Panc1 (cell line): ENCODE measurements around the gene DHRS7C. TPM values are rescaled to one million over a fixed set of nuclear protein-coding genes. Genes with fewer than 3 reads are reported as not detected.

ENCODE experiments used
- ATAC-seq: fragments of 200-7000 bp; cut with Tn5 transposase; 2 replicates; pipeline ENCODE4 v1.9.1; 2020; ENCODE audit warnings: mild to moderate bottlenecking, moderate library complexity
- BruUV-seq: library from RNA; stranded (reverse); fragments of 400-500 nt; replicated peaks from 2 replicates; lab custom pipeline; 2021; lab: Mats Ljungman, UMichigan
- CTCF ChIA-PET: fragments of 300-600 bp; sonication (Branson Sonifier 250); formaldehyde crosslinking; loops from one replicate; lab custom pipeline; 2022; ENCODE audit warnings: antibody characterized with exemption; lab: Charles Lee
- POLR2A ChIA-PET: fragments of 300-600 bp; sonication (Branson Sonifier 250); formaldehyde crosslinking; loops from one replicate; lab custom pipeline; 2022; ENCODE audit warnings: antibody characterized with exemption; lab: Charles Lee
- DNase-seq: peaks from one replicate; pipeline ENCODE4 v3.0.0-alpha.2; 2010; ENCODE audit warnings: low read depth, low spot score
- H3K27ac ChIP-seq: 2 replicates; pipeline ENCODE4 v1.5.1; 2011; ENCODE audit warnings: mild to moderate bottlenecking, low read length, inconsistent platforms
- H3K27me3 ChIP-seq: fragments of 200-500 bp; sonication (Bioruptor generic); 2 replicates; pipeline ENCODE4 v1.6.0; 2014; ENCODE audit warnings: low read length, inconsistent platforms; ENCODE audit not compliant: control insufficient read depth, insufficient read depth
- H3K36me3 ChIP-seq: fragments of 200-500 bp; sonication (Bioruptor generic); 2 replicates; pipeline ENCODE4 v1.5.1; 2014; ENCODE audit warnings: inconsistent platforms, mild to moderate bottlenecking, low read length, moderate library complexity; ENCODE audit not compliant: control insufficient read depth, insufficient read depth
- H3K4me1 ChIP-seq: 2 replicates; pipeline ENCODE4 v1.5.1; 2011; ENCODE audit warnings: inconsistent platforms, mild to moderate bottlenecking, low read length, moderate library complexity; ENCODE audit not compliant: control insufficient read depth, insufficient read depth
- H3K4me3 ChIP-seq, 2 experiments: 2 replicates each; pipeline ENCODE4 v1.5.1; 2011 to 2012; ENCODE audit warnings: low read depth in 2 of 2, low read length in 2 of 2, mild to moderate bottlenecking in 2 of 2, inconsistent platforms in 1 of 2, moderate library complexity in 1 of 2
- H3K9me3 ChIP-seq: fragments of 200-500 bp; sonication (Bioruptor generic); 2 replicates; pipeline ENCODE4 v1.5.1; 2014; ENCODE audit warnings: low read depth, mild to moderate bottlenecking, inconsistent platforms, low read length, moderate library complexity; ENCODE audit not compliant: control insufficient read depth, insufficient read depth
- POLR2AphosphoS5 ChIP-seq: IDR thresholded peaks from 2 replicates; pipeline ENCODE4 v1.6.1; 2012; ENCODE audit warnings: mild to moderate bottlenecking, low read depth, low read length, moderate library complexity
- SIN3A ChIP-seq: IDR thresholded peaks from 2 replicates; pipeline ENCODE4 v1.6.1; 2012; ENCODE audit warnings: low read depth, mild to moderate bottlenecking, low read length, moderate library complexity, borderline replicate concordance; ENCODE audit not compliant: insufficient read depth
- TCF7L2 ChIP-seq: IDR thresholded peaks from 2 replicates; pipeline ENCODE4 v1.6.1; 2011; ENCODE audit warnings: mild to moderate bottlenecking, low read depth, low read length, inconsistent platforms
- in situ Hi-C: cut with HindIII; loops from 2 replicates; pipeline ENCODE4 v1.10.0; 2016; ENCODE audit warnings: low sequenced_read_pairs, low pct_unique_long_range_greater_than_20kb
- intact Hi-C: fragments of 100-400 bp; cut with micrococcal nuclease; formaldehyde crosslinking; loops from one replicate; pipeline ENCODE4 v1.10.0; 2022; ENCODE audit not compliant: unreplicated experiment
- total RNA-seq: library from RNA; stranded (reverse); gene quantifications from one replicate; pipeline ENCODE4 v1.2.1, GENCODE V29; 2021; ENCODE audit not compliant: unreplicated experiment
- TF ChIP-seq, protein P1 (sequence below): fragments of 450-650 bp; IDR thresholded peaks from 2 replicates; pipeline ENCODE4 v1.5.1; 2017; ENCODE audit warnings: mild to moderate bottlenecking
- TF ChIP-seq, protein P2 (sequence below), 2 experiments: IDR thresholded peaks; 2 replicates each; pipeline ENCODE4 v1.6.1; 2011 to 2012; ENCODE audit warnings: low read depth in 2 of 2, control low read depth in 1 of 2, low read length in 1 of 2, mild to moderate bottlenecking in 1 of 2, moderate library complexity in 1 of 2; ENCODE audit not compliant: insufficient read depth in 1 of 2

The DHRS7C gene
- total RNA-seq, 1 experiment from 2014 or later: not detected

DNA sequence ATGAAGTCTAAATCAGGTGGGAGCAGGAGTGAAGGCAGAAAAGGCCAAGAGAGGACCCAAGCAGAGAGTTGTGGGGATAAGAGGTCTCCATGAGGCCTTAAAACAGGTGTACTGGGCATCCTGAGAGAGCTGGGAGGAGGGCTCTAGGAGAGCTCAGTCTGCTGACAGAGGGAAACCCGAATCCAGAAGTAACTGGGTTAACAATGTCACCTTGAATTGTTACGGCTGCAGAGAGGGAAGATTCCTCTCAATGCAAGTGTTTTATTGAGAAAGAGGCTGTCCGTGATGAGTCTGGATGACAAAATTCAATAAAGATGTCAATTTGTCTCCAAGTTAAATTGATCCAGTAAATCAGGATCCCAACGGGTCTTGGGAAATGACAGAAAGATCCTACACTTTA, 8.3 kb downstream of the DHRS7C start:
- no peaks in the 10 kb centered on the region for H3K36me3 ChIP-seq
- in situ Hi-C loops: no loop called here
- H3K27me3 ChIP-seq: peaks cover 4% of the 10 kb centered on the region
- no peak overlapping the region for H3K27ac ChIP-seq
- DNase-seq (no peak), ATAC-seq (no peak)
- ChIA-PET CTCF (no interaction called here), POLR2A (no interaction called here)
- intact Hi-C loops: no loop called here
- no peaks in the 10 kb centered on the region for H3K4me1 ChIP-seq
- no TSS peak for BruUV-seq
- no peaks in the 10 kb centered on the region for H3K9me3 ChIP-seq
- no peak overlapping the region for H3K4me3 ChIP-seq
- TF ChIP-seq TCF7L2: no peak
- no peak for TF ChIP-seq SIN3A

DNA sequence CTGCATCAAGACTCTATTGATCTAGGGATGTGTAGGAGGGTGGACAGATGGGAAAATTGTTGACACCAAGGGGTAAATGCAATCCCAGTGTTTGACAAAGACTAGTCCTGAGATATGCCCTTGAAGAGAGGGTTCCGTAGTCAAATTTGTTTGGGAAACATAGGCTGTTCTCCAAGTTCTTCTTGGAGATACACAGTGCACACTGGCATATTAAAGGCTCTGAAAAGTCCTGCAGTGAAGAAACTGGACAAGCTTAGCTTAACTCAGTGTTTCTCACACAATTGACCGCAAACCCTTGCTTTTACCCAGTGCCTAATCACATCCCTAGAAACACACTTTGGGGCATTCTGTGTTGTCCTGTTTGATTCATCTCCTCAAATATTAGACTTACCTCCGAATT, 10.8 kb downstream of the DHRS7C start:
- intact Hi-C loops (no loop called here), in situ Hi-C loops (no loop called here)
- Histone ChIP-seq H3K4me1 (no peaks in the 10 kb centered on the region), H3K27ac (no peak overlapping the region), H3K4me3 (no peak overlapping the region), H3K27me3 (peaks cover 4% of the 10 kb centered on the region), H3K9me3 (no peaks in the 10 kb centered on the region), H3K36me3 (no peaks in the 10 kb centered on the region)
- no peak for ATAC-seq
- TF ChIP-seq, protein P1, sequence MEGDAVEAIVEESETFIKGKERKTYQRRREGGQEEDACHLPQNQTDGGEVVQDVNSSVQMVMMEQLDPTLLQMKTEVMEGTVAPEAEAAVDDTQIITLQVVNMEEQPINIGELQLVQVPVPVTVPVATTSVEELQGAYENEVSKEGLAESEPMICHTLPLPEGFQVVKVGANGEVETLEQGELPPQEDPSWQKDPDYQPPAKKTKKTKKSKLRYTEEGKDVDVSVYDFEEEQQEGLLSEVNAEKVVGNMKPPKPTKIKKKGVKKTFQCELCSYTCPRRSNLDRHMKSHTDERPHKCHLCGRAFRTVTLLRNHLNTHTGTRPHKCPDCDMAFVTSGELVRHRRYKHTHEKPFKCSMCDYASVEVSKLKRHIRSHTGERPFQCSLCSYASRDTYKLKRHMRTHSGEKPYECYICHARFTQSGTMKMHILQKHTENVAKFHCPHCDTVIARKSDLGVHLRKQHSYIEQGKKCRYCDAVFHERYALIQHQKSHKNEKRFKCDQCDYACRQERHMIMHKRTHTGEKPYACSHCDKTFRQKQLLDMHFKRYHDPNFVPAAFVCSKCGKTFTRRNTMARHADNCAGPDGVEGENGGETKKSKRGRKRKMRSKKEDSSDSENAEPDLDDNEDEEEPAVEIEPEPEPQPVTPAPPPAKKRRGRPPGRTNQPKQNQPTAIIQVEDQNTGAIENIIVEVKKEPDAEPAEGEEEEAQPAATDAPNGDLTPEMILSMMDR: no peak
- no peak for TF ChIP-seq SIN3A
- TF ChIP-seq POLR2AphosphoS5: no peak
- TF ChIP-seq, protein P2, sequence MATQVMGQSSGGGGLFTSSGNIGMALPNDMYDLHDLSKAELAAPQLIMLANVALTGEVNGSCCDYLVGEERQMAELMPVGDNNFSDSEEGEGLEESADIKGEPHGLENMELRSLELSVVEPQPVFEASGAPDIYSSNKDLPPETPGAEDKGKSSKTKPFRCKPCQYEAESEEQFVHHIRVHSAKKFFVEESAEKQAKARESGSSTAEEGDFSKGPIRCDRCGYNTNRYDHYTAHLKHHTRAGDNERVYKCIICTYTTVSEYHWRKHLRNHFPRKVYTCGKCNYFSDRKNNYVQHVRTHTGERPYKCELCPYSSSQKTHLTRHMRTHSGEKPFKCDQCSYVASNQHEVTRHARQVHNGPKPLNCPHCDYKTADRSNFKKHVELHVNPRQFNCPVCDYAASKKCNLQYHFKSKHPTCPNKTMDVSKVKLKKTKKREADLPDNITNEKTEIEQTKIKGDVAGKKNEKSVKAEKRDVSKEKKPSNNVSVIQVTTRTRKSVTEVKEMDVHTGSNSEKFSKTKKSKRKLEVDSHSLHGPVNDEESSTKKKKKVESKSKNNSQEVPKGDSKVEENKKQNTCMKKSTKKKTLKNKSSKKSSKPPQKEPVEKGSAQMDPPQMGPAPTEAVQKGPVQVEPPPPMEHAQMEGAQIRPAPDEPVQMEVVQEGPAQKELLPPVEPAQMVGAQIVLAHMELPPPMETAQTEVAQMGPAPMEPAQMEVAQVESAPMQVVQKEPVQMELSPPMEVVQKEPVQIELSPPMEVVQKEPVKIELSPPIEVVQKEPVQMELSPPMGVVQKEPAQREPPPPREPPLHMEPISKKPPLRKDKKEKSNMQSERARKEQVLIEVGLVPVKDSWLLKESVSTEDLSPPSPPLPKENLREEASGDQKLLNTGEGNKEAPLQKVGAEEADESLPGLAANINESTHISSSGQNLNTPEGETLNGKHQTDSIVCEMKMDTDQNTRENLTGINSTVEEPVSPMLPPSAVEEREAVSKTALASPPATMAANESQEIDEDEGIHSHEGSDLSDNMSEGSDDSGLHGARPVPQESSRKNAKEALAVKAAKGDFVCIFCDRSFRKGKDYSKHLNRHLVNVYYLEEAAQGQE (IDR thresholded peaks at IDR 0.05; ENCODE audit: insufficient read depth in 1 of 2, low read depth in 2 of 2, low read length in 1 of 2): no peak
- TF ChIP-seq TCF7L2: no peak
- ChIA-PET CTCF (no interaction called here), POLR2A (no interaction called here)
- DNase-seq: no peak
- BruUV-seq: no TSS peak

DNA sequence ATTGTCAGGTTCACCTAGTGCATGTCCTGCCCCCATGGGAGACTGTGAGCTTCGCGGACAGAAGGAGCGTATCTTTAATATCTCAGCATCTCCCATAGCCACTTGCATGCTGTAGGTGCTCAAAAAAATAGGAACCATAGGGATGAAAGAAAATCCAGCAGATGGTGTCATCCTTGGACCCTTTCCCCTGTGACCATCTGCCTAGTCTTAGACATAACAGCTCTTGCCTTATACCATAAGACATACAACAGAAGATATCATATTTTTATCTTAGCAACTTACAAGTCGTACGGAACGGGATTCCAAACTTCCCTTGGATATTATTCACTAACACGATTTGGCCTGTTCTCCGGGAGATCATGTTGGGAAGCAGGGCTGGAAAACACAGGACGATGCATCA, 14.5 kb downstream of the DHRS7C start:
- no TSS peak for BruUV-seq
- ATAC-seq (no peak), DNase-seq (no peak)
- H3K9me3 ChIP-seq: no peaks in the 10 kb centered on the region
- no peaks in the 10 kb centered on the region for H3K4me1 ChIP-seq
- no peaks in the 10 kb centered on the region for H3K36me3 ChIP-seq
- ChIA-PET CTCF (interaction anchor here (0.9 kb wide), 1 partner anchor 9 kb away, joined by 3 read pairs; no protein-coding TSS in a partner anchor), POLR2A (no interaction called here)
- in situ Hi-C loops: no loop called here
- H3K4me3 ChIP-seq: no peak overlapping the region
- intact Hi-C loops: no loop called here
- no peaks in the 10 kb centered on the region; the same call in 1 of the 2 replicates for H3K27me3 ChIP-seq
- TF ChIP-seq, protein P1: no peak
- TF ChIP-seq, protein P2 (IDR thresholded peaks at IDR 0.05; ENCODE audit: insufficient read depth in 1 of 2, low read depth in 2 of 2, low read length in 1 of 2): no peak
- TF ChIP-seq POLR2AphosphoS5: no peak
- H3K27ac ChIP-seq: no peak overlapping the region
